Head of caudate nucleus (tissue), 42 donors: ENCODE measurements around the gene COL4A4.
A peak's percentile ranks its signal among the peaks of the same experiment; 100 is the strongest.
"Not testable (repeated sequence)": the region's sequence is repeated elsewhere in the genome, so short reads cannot be mapped to it uniquely, and the experiment has no call there.

Experiments
- DNase-seq, 42 donors: peaks; one replicate each; pipeline versions ENCODE4 v3.0.0 to v3.0.0-alpha.2; 2020 to 2021; ENCODE audit warnings: mixed read lengths in 7 of 42
- intact Hi-C: fragments of 100-400 bp; cut with DNase I; formaldehyde crosslinking; loops from one replicate; pipeline ENCODE4 v1.15.0; 2022

The COL4A4 gene

DNA sequence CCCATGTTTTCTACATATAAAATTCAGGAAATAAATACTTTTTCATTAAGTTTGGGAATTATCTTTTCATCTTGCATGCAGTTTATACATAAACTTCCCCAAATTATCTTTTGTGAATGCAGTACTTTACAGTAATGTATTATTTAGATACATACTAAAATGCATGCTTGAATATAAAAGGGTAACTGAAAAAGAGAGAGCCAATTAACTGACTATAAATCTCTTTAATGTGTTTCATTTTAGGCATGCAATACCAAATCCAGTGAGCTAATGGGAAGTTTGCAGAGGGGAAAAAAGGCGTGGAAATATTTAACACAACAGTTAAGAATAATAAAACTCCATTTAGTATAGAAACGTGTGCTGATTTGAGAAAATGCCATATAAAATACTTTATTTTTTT, 39.2 kb downstream of the COL4A4 start:
- intact Hi-C loops, result no loop called here

DNA sequence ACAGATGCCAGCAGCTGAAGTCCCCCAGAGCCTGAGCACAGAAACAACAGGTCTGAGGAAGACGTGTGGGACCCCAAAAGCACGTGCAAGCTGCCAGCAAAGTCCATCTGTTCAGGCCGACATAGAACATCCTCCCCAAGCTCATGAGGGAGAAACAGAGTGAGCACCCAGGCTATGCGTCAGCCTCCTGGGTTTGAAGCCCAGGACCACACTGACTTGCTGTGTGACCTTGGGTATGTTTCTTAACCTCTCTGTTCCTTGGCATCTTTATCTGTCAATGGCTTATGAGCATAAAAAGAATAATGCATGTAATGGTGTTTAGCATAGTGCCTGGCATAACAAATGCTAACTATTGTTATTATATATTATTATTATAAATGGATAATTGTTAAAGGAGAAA, 40.3 kb downstream of the COL4A4 start:
- intact Hi-C loops, result no loop called here
- DNase-seq, result no peak

More for the DNA sequence above, 39.2 kb downstream of the COL4A4 start:
- DNase-seq, result no peak

DNA sequence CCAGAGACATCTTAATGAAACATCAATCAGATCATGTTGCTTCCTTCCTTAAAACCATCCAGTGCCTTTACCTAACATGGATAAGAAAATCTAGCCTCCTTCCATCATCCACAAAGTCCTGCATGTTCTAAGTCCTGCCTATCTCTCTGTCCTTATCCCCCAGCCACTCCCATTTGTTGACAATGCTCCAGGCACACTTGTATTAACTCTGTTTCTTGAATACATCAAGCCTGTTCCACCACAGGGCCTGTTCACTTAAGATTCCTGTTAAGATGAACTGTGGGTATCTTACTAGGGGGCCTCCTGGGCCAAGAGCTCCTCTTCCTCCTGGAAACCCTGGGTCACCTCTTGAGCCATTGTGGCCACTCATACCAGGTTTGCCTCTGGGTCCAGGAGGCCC, 45.7 kb downstream of the COL4A4 start:
- DNase-seq, result no peak
- intact Hi-C loops, result no loop called here

DNA sequence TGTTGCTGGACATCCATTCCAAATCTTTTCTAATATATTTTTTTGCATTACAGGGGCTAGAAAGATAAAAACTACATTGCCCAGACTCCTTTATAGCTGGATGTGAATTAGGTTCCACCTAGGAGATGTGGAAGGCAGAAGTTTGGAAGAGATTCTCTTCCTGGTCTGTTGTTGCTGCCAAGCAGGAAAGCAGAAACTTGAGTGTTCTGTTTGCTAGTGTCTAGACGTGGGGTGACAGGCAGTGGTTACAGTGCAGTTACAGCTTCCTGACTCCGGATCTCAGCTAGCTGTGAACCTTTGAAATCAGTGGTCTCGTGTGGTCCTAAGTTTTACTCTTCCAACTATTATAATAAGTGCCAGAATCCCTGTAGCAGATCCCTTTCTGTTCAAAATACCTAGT, 46.2 kb downstream of the COL4A4 start:
- intact Hi-C loops, result no loop called here
- DNase-seq, result no peak

DNA sequence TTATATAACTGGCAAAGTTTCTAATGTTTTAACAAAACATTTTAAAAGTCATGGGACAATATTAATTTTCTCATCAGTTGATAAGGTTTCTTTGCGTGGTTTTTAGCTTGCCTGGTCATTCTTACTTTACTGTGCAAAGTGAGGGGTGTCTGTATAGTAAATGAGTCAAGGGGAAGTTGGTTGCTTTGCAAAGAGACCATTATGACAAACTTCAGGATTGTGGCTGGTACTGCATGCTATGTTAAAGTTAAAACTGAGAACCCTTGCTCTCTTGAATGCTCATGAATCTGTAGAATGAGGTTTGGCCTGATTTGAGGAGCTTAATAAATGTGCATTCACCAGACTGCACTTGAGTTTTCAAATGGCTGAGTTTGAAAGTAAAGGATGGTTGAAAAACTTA, 47.0 kb downstream of the COL4A4 start:
- no peak for DNase-seq
- intact Hi-C loops, result no loop called here

DNA sequence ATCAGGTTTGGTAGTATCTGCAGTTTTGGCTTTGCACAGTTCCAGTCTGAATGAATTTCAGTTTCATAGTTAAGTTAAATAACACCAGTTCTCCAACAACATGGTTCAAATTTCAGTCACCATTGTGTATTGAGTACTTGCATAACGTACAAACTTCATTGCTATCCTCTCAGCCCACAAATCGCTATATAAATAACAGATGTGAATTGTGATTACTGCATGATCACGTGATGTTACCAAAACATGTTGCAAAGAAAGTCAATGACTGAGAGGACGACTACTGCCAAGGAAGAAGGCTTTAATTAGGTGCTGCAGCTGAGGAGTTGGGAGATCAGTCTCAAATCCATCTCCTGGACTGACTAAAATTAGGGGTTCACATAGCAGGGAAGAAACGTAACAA, 48.2 kb downstream of the COL4A4 start:
- intact Hi-C loops, result no loop called here
- DNase-seq, result no peak

DNA sequence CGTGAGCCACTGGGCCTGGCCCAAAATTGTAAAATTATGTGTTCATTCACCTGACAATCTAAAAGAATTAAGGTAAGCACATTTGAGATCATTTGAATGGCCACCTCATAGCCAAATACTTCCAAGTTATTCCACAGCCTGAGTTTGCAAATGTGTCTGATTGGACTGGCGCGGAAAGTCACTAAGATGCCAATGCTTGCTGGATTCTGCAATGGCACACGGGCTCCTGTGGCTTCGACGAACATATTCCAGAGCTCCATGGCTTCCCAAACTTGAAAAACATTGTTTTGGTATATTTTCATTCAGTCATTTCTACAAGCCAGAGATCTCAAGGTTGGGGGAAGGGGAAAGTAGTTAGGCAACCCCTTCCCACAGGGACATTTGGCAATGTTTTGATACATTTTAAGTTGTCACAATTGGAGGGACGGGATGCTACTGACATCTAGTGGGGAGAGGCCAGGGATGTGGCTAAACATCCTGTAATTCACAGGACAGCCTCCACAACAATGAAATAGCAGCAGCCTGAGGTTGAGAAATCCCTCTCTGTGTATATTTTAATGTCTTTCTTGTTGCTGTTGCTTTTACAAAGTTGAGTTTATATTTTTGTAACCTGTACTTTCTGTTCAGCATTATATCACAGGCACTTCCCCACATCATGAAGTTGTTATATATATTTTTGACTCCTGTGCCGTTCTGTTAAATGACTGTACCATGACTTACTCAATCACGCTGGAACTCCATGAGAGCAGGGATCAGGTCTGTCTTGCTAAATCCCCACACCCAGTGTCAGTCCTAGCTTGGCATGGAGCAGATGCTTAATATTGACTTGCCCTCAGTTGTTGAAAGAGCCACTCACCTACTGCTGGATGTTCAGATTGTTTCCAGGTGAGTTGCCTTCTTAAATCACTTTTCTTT, 56.9 kb downstream of the COL4A4 start:
- intact Hi-C loops, result no loop called here
- peak in 38 of 42 donors; percentile 9 to 67 (median 48) for DNase-seq

DNA sequence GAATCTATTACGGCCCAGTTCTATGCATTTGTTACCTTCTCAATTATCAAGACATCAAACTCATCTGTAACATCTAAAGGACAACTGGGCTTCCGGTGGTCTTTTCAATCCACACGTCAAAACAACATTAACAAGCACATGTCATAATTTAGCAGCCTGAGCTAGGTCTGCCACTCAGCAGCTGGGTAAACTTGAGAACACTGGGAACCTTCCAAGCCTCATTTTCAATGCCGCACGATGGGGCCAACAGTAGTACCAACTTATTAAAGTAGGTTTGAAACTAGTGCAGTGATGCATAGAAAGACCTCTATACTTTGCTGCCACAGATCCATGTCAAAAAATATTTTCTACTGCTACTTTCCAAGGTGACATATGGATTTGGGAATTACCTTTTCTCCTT, 60.4 kb downstream of the COL4A4 start:
- DNase-seq, result no peak
- intact Hi-C loops, result no loop called here

DNA sequence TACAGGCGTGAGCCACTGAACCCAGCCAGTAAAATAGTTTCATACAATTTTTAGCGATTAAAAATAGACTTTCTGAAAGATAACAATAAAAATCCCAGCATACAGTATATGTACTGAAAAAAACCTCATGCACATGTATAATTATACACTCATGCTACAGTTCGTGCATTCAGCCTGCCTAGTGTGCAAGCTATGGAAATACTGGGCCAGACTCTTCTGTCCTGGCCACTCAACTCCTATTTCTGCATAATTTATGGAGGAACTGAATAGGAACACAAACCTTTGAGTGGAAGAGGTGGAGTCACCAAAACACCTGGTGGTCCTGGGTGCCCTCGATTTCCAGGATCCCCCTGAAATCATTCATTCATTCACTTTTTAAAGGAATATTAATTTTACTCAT, 64.7 kb downstream of the COL4A4 start:
- DNase-seq, result no peak
- intact Hi-C loops, result no loop called here

DNA sequence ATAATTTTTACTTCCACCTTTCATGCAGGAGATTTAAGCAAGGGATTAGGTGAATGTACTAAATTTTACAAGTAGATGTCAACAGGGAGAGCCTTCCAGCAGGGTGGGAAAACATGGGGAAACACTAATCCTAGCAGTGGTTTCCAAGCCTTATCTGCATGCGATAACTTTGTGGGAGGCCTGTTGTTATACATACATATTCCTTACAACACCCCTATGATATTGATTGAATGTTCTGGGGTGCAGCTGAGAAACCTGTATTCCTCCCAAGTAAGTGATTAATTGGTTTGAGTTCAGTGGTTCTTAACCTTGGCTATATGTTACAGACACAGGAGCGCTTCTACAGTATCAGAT, 65.9 kb downstream of the COL4A4 start:
- intact Hi-C loops, result no loop called here
- no peak for DNase-seq

DNA sequence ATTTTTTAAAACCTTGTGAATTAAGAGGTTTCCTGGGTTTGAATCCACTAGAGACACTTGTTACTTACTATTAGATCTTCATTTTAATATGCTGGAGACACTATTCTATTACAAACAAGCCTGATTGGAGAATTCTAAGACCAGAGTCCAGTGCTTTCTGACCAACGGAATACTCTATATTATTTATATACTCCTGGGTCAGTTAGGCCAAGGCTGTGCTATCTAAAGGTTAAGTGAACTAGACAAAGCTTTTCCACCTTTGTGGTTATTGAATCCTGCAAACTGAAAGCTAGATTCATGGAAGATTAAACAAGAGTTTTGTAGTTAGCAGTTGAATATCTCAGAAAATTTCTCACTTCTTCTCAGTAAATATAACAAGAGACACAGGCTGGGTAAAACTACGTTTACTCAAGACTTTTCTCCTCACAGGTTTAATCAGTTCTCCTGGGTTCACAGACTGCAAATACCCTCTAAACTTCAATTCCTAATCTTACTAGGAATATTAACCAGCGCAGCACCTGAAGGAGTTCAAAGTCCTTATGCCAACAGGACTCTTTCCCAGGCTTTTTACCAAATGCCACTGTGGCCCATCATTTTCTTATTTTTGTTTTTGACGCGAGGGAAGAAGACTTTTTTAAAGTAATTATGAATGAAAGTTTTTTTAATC, 66.4 kb downstream of the COL4A4 start:
- intact Hi-C loops, result no loop called here
- no peak for DNase-seq

DNA sequence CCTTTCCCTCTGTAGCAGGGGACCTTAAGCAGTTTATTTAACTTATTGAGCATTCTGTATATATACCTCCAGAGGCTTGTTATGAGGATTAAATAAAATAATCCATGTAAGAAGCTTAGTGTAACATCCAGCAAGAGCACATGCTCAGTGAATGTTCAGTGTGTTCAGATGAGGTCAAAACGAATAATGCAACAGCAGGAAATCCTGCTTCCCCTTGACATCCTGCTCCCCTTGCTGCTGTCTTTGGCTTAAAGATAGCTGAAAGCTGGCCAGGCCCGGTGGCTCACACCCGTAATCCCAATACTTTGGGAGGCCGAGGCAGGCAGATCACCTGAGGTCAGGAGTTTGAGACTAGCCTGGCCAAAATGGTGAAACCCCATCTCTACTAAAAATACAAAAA, 68.7 kb downstream of the COL4A4 start:
- intact Hi-C loops, result no loop called here
- DNase-seq, result no peak

DNA sequence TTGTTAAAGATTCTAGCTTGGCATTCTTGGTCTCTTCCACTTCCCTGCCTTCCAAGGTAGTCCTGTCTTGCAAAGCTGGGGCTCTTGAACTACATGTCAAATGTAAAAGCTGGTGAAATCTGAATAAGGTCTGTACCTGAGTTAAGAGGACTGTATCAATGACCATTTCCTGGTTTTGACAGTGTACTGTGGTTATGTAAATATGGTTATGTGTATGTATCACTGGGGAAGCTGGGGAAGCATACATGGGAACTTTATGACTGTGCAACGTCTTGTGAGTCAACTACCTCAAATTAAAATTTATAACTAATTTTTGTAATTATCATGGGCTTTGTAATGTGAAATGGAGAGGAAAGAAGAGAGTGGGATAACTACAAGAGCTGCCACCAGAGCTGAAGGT, 81.7 kb downstream of the COL4A4 start:
- DNase-seq, result no peak
- intact Hi-C loops, result no loop called here

DNA sequence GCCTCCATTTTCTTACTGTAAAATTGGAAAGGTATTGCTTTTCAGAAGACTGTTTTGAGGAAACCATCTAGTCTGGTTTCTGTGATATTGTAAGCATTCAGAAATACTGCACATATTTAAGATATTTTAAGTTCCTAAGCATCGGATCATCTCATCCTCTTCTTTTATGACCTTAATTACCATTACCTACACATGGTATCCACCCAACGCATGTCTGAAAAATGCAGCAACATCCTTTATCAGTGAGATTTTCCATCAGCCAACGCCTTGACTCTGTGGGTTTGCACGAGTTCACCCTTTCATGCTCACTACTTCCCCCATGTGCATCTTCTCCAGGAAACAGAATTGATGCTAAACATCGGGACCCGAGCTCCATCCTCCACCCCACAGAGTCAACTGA, 84.3 kb downstream of the COL4A4 start:
- intact Hi-C loops, result no loop called here
- no peak for DNase-seq

DNA sequence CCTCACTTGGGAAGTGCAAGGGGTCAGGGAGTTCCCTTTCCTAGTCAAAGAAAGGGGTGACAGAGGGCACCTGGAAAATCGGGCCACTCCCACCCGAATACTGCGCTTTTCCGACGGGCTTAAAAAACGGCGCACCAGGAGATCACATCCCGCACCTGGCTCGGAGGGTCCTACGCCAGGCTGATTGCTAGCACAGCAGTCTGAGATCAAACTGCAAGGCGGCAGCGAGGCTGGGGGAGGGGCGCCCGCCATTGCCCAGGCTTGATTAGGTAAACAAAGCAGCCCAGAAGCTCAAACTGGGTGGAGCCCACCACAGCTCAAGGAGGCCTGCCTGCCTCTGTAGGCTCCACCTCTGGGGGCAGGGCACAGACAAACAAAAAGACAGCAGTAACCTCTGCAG, 98.9 kb downstream of the COL4A4 start:
- DNase-seq, result not testable (repeated sequence)

DNA sequence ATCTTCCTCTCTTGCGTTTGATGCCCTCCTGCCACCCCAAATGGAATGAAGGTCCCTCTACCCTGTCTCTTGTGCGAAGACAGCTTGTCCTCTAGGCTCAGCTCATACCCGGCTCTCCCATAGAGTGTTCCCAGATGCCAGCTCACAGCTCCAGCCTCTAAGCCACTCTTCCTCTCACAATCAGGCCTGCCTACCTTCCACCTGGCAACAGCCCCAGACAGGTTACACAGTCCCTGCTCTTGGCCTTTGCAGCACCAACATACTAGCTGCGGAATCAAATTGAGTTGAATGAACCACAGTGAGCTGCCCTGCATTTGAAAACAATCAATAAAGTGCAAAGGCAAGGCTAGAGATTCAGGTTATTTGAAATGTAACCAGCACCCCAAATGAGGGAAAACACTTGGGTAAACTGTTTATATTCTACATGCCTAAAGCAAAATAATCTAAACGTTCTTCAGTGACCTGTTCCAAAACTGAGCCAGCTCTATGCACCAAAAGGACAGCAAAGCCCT, 105.1 kb downstream of the COL4A4 start:
- no peak for DNase-seq
- intact Hi-C loops, result no loop called here

More for the DNA sequence above, 98.9 kb downstream of the COL4A4 start:
- intact Hi-C loops, result not testable (repeated sequence)

DNA sequence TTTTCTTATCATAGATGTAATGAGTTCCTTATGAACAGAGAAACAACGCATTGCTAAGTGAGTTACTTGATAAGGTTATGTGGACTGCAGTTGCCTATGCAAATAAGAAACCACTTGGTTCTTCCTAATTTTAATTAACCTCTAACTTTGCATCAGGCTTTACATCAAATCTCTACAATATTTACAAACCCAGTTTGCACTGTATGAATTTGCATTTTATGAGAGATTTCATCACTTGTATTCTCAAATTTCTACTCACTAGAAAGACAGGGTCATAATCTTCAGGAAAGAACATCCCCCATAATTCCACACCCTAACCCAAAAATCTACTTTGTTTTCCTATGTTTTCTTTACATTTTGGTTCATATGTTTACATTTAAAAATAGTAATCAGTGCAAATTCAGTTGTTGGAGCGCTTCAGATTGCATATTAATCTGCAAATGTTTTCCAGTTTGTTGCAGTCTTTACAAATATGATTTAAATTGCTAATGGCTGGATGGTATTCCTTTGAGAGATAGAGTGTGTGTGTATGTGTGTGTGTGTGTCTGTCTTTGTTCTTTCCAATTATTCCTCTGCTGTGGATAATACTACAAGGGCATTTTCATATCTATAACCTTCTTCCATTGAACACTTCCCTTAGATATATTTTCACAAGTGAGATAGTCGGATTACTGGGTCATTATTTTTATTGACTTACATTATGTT, 106.1 kb downstream of the COL4A4 start:
- intact Hi-C loops, result no loop called here
- no peak for DNase-seq

DNA sequence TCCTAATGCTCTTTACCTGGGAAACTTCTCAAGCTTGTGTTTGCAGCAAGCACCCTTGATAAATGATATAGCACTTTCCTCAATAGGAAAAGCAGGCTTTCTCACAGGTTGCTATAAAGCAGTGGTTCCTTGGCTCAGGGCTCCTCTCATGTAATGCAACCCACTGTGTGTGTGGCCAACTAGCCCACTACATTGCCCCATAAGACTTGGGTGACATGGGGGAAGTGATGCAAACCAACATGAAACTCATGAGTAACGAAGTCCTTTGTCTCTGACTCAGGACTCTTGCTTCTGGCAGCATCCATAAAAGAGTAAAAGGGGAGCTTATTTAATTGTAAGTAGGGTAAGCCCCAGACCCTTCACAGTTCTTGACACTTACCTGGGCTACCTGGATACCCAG, 106.9 kb downstream of the COL4A4 start:
- intact Hi-C loops, result no loop called here
- no peak for DNase-seq

DNA sequence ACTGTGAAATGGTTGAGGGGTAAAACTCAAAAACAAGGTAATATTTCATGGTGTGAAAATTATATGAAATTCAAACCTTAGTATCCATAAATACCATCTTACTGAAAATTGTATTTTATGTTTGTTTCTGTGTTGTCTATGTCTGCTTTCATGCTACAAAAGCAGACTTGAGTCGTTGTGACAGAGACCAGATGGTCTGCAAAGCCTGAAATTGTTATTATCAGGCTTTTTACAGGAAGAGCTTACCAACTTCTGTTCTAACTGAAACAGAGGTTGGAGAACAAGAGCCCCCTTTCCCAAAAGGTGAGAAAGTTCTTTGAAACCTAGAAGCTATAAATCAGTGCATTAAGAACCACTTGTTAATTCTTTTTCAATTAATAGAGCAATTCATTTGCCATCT, 110.0 kb downstream of the COL4A4 start:
- intact Hi-C loops, result no loop called here
- DNase-seq, result no peak

DNA sequence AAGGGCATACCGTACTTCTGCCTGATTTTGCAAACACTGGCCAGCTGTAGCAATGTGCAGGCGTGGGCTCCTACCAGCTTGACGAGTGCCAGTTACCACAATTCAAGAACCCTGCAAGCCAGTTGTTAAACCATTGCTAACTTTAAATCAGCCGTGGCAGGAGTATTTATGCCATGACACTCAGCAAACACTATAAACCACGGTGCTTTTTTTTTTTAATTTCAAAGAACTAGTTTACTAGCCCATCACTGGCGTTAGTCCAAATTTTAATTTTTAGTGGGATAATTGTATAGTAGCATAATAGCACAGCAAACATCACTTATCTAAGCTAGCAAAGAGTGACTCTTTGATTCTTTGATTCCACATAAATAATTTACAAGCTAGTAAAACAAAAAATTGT, 111.1 kb downstream of the COL4A4 start:
- DNase-seq, result no peak
- intact Hi-C loops, result no loop called here
